LoVo (cell line): ENCODE results near the gene ANAPC4.

ENCODE experiments used
- DNase-seq: peaks from one replicate; pipeline ENCODE4 v3.0.0-alpha.2; 2016; ENCODE audit warnings: low spot score

ANAPC4 gene

GRCh38 chr4:25433966-25434827, 57.1 kb downstream of the ANAPC4 start:
- no peak for DNase-seq

GRCh38 chr4:25437926-25438325, 60.9 kb downstream of the ANAPC4 start:
- DNase-seq, result no peak

GRCh38 chr4:25439918-25440477, 62.9 kb downstream of the ANAPC4 start:
- DNase-seq, result peak; percentile 75

DNA sequence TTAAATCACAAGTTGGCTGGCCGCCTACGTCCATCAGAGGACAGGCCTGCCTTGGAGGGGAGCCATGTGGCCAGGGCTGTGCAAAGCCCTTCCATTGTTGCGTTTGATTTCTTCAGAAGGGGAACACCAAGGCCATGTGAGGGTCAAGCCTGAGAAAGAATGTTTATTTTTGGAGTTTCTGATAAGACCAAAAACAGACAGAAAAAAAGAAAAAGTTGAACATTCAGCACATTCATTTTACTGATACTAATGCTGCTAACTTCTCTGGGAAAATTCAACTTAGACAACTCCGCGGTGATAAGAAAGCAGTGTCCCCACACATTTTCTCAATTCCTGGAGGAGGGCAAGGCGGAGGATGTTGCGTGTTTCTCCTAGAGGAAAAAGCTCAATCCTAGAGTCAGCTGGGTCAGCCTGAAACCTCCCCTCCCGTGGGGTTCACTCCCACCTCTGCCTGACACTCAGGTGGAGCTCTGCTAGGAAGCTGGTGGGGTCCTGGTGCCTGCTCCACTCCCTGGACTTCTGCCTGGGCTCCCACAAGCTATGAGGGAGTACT, 63.5 kb downstream of the ANAPC4 start:
- DNase-seq, result no peak

DNA sequence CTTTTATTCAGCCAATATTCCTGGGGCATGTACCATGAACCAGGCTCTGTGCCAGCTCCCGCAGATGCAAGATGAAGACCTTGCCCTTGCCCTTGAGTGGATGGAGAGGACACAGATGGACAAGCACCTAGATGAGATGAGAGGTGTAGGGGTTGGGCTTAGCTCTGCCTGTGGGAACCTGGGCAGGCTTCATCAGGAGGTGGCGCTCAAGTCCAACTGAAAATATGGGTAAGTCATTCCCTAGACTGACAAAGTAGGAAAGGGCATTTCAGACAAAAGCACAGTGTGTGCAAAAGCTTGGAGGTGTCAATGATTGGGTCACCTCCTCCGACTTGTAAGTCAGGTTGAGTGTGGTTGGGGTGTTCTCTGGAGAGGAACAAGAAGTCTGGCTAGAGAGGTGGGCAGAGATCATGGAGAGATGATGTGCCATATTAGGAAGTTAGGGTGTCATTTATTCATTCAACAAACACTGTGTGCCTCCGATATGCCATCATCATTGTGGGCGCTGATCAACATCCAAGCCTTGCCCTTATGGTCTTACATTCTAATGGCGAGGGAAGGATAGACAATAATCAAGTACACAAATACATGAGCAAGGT, 64.6 kb downstream of the ANAPC4 start:
- peak; percentile 39 for DNase-seq

- no peak for DNase-seq
Measured at GRCh38 chr4:25442863-25443307, 65.8 kb downstream of the ANAPC4 start.

- DNase-seq, result no peak
Measured at GRCh38 chr4:25443851-25444250, 66.8 kb downstream of the ANAPC4 start.

DNA sequence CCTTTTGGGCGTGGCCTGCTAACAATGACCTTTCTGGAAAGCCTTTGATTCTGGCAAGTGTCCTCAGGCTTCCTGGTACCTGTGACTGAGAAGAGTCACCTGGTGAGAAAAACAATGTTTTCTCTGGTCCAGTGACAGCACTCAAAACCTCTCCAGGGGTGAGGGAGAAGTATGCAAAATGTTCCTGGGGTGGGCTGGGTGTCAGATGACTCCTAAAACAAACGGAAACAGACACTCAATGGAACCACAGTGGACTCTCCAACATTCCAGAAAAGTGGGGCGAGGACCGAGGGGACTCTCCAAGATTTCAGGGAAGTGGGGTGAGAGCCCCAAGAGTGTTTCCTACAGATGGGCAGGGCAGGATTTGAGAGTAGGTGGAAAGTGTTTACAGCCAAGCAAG, 69.5 kb downstream of the ANAPC4 start:
- no peak for DNase-seq

GRCh38 chr4:25448379-25449109, 71.5 kb downstream of the ANAPC4 start:
- no peak for DNase-seq

- no peak for DNase-seq
Measured at GRCh38 chr4:25449270-25449669, 72.2 kb downstream of the ANAPC4 start.

GRCh38 chr4:25449688-25450087, 72.6 kb downstream of the ANAPC4 start:
- no peak for DNase-seq

DNA sequence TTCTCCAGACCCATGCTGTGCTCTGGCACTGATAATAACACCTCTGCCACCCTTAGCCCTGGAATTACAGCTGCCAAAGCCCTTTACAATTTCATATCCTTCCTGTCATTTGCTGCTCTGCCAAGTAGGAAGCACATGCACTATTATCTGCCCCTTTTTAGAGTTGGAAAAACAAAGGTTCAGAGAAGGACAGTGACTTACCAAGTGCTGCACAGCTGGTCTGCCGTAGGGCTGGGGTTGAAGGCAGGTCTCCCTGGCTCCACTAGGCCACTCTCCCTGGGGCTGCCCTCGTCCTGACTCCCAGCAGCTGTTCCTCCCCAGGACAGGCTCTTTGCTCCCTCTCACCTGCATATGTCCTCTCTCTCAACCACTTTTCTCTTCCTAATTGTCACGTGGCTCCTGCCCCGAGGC, 73.4 kb downstream of the ANAPC4 start:
- no peak for DNase-seq

GRCh38 chr4:25451676-25452075, 74.6 kb downstream of the ANAPC4 start:
- DNase-seq, result no peak

- DNase-seq, result no peak
Measured at GRCh38 chr4:25452081-25452480, 75.0 kb downstream of the ANAPC4 start.

GRCh38 chr4:25454476-25454875, 77.4 kb downstream of the ANAPC4 start:
- no peak for DNase-seq

DNA sequence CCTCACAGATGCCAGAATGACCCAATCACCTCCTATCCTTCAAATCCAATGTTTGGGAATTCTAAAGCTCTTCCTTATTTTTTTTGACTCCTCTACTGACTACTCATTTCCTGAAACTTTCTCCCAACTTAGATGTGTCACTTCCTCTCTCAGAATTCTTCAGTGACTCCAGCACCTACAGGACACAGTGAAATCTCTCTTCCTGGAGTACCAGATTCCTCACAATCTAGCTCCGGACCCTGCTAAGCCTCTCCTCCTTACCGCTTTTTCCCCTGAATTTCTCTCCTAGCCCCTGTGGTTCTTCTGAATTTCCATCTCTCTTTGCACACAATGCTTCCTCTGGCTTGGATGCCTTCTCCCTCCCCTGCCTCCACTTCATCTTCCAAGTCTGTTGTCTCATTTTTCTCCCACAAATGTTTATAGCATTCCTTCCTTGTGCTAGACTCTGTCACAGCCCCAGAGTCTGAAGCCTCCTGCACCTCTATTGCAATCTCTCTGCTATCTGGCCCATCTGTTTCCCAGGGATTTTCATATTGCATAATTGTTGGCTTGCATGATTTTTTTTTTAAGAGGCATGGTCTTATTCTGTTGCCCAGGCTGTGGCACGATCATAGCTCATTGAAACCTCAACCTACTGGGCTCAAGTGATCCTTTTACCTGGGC, 80.1 kb downstream of the ANAPC4 start:
- no peak for DNase-seq

GRCh38 chr4:25466966-25467697, 90.1 kb downstream of the ANAPC4 start:
- no peak for DNase-seq

DNA sequence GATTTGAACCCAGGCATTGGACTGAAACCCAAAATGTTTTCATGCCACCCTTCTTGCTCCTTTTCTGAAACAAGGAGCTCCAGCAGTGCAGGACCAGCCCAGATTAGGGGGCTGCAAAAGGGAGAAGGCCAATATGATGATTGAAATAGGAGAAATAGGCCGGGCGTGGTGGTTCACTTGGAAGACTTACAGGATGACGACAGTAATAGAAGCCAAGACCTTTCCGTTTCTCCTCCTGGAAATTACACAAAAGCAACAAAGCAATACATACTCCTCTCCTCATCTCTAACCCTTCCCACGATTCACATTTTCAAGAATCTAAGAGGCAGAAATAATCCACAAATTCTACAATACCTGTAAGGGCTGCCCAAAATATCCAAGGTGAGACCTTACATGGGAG, 90.8 kb downstream of the ANAPC4 start:
- DNase-seq, result no peak
